ENCODE results near the gene LIPE.

DNA sequence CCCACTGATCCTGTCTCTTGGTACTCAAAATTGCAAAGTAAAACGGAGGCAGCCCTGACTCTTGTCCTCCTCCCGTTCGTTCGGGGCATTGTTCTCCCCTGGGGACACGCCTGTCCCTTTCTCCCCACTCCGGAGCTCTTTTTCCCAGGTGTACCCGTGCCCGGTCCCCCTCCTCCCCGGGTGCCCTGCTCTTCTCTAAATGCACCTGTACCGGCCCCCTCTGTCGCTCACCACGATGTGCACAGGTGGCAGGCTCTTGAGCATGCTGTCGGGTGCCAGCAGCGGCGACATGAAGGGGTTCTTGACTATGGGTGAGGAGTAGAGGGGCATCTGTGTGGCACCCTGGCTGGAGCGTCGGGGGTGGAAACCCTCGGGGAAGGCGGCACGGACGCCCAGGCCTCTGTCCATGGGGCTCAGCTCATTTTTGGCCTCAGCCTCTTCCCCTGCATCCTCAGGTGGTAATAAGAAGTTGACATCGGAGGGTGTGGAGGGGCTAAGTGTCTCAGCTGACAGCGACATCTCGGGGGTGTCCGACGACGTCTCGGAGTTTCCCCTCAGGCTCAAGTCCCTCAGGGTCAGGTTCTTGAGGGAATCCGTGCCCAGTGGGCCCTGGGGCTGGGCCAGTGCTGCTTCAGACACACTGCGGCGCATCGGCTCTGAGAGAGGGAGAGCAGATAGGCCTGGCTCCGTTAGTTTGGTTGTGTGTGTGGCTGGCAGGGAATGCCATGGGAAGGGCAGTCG is 24.6 kb downstream of the LIPE start:
- TF ChIP-seq, protein P1, sequence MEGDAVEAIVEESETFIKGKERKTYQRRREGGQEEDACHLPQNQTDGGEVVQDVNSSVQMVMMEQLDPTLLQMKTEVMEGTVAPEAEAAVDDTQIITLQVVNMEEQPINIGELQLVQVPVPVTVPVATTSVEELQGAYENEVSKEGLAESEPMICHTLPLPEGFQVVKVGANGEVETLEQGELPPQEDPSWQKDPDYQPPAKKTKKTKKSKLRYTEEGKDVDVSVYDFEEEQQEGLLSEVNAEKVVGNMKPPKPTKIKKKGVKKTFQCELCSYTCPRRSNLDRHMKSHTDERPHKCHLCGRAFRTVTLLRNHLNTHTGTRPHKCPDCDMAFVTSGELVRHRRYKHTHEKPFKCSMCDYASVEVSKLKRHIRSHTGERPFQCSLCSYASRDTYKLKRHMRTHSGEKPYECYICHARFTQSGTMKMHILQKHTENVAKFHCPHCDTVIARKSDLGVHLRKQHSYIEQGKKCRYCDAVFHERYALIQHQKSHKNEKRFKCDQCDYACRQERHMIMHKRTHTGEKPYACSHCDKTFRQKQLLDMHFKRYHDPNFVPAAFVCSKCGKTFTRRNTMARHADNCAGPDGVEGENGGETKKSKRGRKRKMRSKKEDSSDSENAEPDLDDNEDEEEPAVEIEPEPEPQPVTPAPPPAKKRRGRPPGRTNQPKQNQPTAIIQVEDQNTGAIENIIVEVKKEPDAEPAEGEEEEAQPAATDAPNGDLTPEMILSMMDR (IDR thresholded peaks at IDR 0.05), result no peak
- TF ChIP-seq ZFX (IDR thresholded peaks at IDR 0.05; ENCODE audit: borderline replicate concordance), result no peak
